ENCODE results near the gene EGLN2. TPM values are rescaled to one million over a fixed set of nuclear protein-coding genes. Genes with fewer than 3 reads are reported as not detected.
"Not testable (repeated sequence)": the region's sequence is repeated elsewhere in the genome, so short reads cannot be mapped to it uniquely, and the experiment has no call there.

Gene EGLN2
- total RNA-seq, 1 donor from 2014 or later, result 109 TPM

- peak; percentile 28 for DNase-seq (ENCODE audit: low spot score)
- ATAC-seq, result no peak
- intact Hi-C loops (cut with DNase I), result no loop called here
Measured at GRCh38 chr19:40827386-40828247, 28.6 kb downstream of the EGLN2 start.

GRCh38 chr19:40829205-40829604, 30.2 kb downstream of the EGLN2 start:
- no peak for ATAC-seq
- intact Hi-C loops (cut with DNase I), result no loop called here
- DNase-seq (ENCODE audit: low spot score), result no peak

- intact Hi-C loops (cut with DNase I); ATAC-seq: not testable (repeated sequence)
- DNase-seq (ENCODE audit: low spot score), result peak; percentile 27
Measured at GRCh38 chr19:40830741-40831140, 31.8 kb downstream of the EGLN2 start.

- DNase-seq (ENCODE audit: low spot score) (no peak), ATAC-seq (peak; percentile 74)
- intact Hi-C loops (cut with DNase I), result no loop called here
Measured at GRCh38 chr19:40831502-40832430, 32.8 kb downstream of the EGLN2 start.

- DNase-seq (ENCODE audit: low spot score); ATAC-seq; intact Hi-C loops (cut with DNase I): not testable (repeated sequence)
Measured at GRCh38 chr19:40832431-40832790, 33.4 kb downstream of the EGLN2 start.

- DNase-seq (ENCODE audit: low spot score); intact Hi-C loops (cut with DNase I): not testable (repeated sequence)
- peak; percentile 59 for ATAC-seq
Measured at GRCh38 chr19:40833728-40834533, 34.9 kb downstream of the EGLN2 start.

- intact Hi-C loops (cut with DNase I), result no loop called here
- no peak for DNase-seq (ENCODE audit: low spot score)
- ATAC-seq, result no peak
Measured at GRCh38 chr19:40836754-40837429, 37.9 kb downstream of the EGLN2 start.

- intact Hi-C loops (cut with DNase I); DNase-seq (ENCODE audit: low spot score); ATAC-seq: not testable (repeated sequence)
Measured at GRCh38 chr19:40838477-40838876, 39.5 kb downstream of the EGLN2 start.

- ATAC-seq; intact Hi-C loops (cut with DNase I); DNase-seq (ENCODE audit: low spot score): not testable (repeated sequence)
Measured at GRCh38 chr19:40842012-40842411, 43.0 kb downstream of the EGLN2 start.

- intact Hi-C loops (cut with DNase I); DNase-seq (ENCODE audit: low spot score); ATAC-seq: not testable (repeated sequence)
Measured at GRCh38 chr19:40842997-40843652, 44.1 kb downstream of the EGLN2 start.

- DNase-seq (ENCODE audit: low spot score); intact Hi-C loops (cut with DNase I): not testable (repeated sequence)
- ATAC-seq, result peak; percentile 75
Measured at GRCh38 chr19:40843653-40844052, 44.7 kb downstream of the EGLN2 start.

- intact Hi-C loops (cut with DNase I); DNase-seq (ENCODE audit: low spot score); ATAC-seq: not testable (repeated sequence)
Measured at GRCh38 chr19:40846722-40847121, 47.7 kb downstream of the EGLN2 start.

GRCh38 chr19:40850277-40850676, 51.3 kb downstream of the EGLN2 start, which contains the start of gene CYP2A6:
Gene CYP2A6 (minus strand): TSS chr19:40850447. CDS start chr19:40850426, 21 bp downstream.
- DNase-seq (ENCODE audit: low spot score); intact Hi-C loops (cut with DNase I); ATAC-seq: not testable (repeated sequence)

- ATAC-seq; intact Hi-C loops (cut with DNase I); DNase-seq (ENCODE audit: low spot score): not testable (repeated sequence)
Measured at GRCh38 chr19:40852467-40853152, 53.6 kb downstream of the EGLN2 start.

Measured in sciatic nerve (tissue), 2 donors.